ENCODE measurements around the gene DUSP8. TPM values are rescaled to one million over a fixed set of nuclear protein-coding genes. Genes with fewer than 3 reads are reported as not detected.

Gene DUSP8
- total and polyA plus RNA-seq, 2 donors (not counting 1 experiment from before 2014, with no cell fraction given), result 4.3 to 7.2 TPM

DNA sequence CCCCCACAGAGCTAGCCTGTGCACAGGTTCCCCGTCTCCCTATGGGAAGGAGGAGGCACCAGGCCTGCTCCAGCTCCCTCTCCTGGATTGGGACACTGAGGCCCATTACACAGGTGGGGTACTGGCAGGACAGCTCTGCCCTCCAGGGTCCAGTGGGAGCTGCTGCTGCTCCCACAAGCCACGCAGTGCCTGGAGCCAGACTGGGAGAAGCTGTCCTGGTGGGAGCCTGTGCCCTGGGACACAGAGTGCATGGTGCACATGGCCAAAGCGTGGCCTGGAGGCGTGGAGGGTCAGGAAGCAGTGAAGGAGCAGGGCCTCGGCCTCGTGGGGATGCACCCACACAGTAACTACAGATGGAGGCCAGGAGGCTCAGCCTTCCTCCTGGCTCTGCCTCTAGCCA, 27.5 kb downstream of the DUSP8 start:
- no peak overlapping the region for H3K4me3 ChIP-seq (ENCODE audit: control extremely low read depth in 1 of 5, extremely low read depth in 1 of 5, insufficient read depth in 1 of 5, low read depth in 2 of 5, low read length in 4 of 5)
- 80% methylated on average over 6 of the region's 6 CpGs for WGBS (ENCODE audit: insufficient coverage)
- no peak overlapping the region for H3K27ac Mint-ChIP-seq

More for the DNA sequence above, 27.5 kb downstream of the DUSP8 start:
- Mint-ChIP-seq H3K27me3 (peaks cover 14% of the 10 kb centered on the region), H3K4me3 (no peak overlapping the region), H3K4me1 (peaks cover 14% of the 10 kb centered on the region), H3K9me3 (ENCODE audit: insufficient read depth) (no peaks in the 10 kb centered on the region)
- no peaks in the 10 kb centered on the region for H3K36me3 ChIP-seq (replicated peaks in 1 of 2; ENCODE audit: control extremely low read depth in 1 of 2, control insufficient read depth in 1 of 2, extremely low read depth in 1 of 2, insufficient read depth in 2 of 2, low read length in 1 of 2)
- H3K4me2 ChIP-seq (replicated peaks; ENCODE audit: low read depth, low read length, poor library complexity, severe bottlenecking), result no peak overlapping the region
- H3K27ac ChIP-seq (ENCODE audit: low read length in 2 of 2), result no peak overlapping the region
- H3K9me3 ChIP-seq (ENCODE audit: control extremely low read depth in 1 of 3, control insufficient read depth in 2 of 3, insufficient read depth in 1 of 3, low read length in 2 of 3), result peaks cover 0 to 10% (median 0%) of the 10 kb centered on the region in 3 donors
- H3K27me3 ChIP-seq (replicated peaks in 1 of 4; ENCODE audit: control extremely low read depth in 1 of 4, control insufficient read depth in 3 of 4, insufficient read depth in 4 of 4, low read length in 3 of 4), result peaks cover 0 to 61% (median 17%) of the 10 kb centered on the region in 4 experiments
- H3K9ac ChIP-seq (ENCODE audit: low read length), result no peak overlapping the region
- DNase-seq (no peak), ATAC-seq (ENCODE audit: low read depth) (no peak)
- no peaks in the 10 kb centered on the region for H3K79me2 ChIP-seq (ENCODE audit: control insufficient read depth, insufficient read depth, low read length)
- POLR2A ChIA-PET, result no interaction called here
- H3K4me1 ChIP-seq (ENCODE audit: control insufficient read depth in 2 of 2, insufficient read depth in 2 of 2, low read length in 2 of 2), result peaks cover 23 to 27% of the 10 kb centered on the region in 2 donors
- H4K20me1 ChIP-seq (ENCODE audit: control insufficient read depth, insufficient read depth, low read length, poor library complexity, severe bottlenecking), result peaks cover 8% of the 10 kb centered on the region
- intact Hi-C loops (cut with micrococcal nuclease), result no loop called here
- TF ChIP-seq EZH2 (IDR thresholded peaks at IDR 0.05; ENCODE audit: borderline replicate concordance, insufficient read depth, low read depth, low read length, poor library complexity, severe bottlenecking) (no peak), CTCF (IDR thresholded peaks at IDR 0.05) (no peak)
- CTCF ChIA-PET, result interaction anchor here (2.0 kb wide), 1 partner anchor 30 kb away, joined by 6 read pairs; no protein-coding TSS in a partner anchor
- no peak overlapping the region for H2AFZ ChIP-seq (ENCODE audit: insufficient read depth, low read depth, low read length, poor library complexity, severe bottlenecking)

All from B cell (primary cell).